ENCODE data around the gene LBHD2.

Gene LBHD2

GRCh38 chr14:103068351-103069073 lies 15.5 kb upstream of the LBHD2 start:
- DNase-seq = no peak

GRCh38 chr14:103070263-103070885 lies 13.6 kb upstream of the LBHD2 start:
- no peak for DNase-seq

- no peak for DNase-seq
Observed at GRCh38 chr14:103070971-103071542, 13.0 kb upstream of the LBHD2 start.

- DNase-seq = peak; percentile 56
Observed at GRCh38 chr14:103071544-103072251, 12.3 kb upstream of the LBHD2 start.

- peak; percentile 45 for DNase-seq
Observed at GRCh38 chr14:103072595-103073366, 11.2 kb upstream of the LBHD2 start.

- peak; percentile 54 for DNase-seq
Observed at GRCh38 chr14:103073367-103073875, 10.6 kb upstream of the LBHD2 start.

- peak; percentile 58 for DNase-seq
Observed at GRCh38 chr14:103073876-103074728, 9.9 kb upstream of the LBHD2 start.

- DNase-seq = no peak
Observed at GRCh38 chr14:103074729-103075367, 9.2 kb upstream of the LBHD2 start.

- DNase-seq = peak; percentile 91
Observed at GRCh38 chr14:103078420-103078749, 5.6 kb upstream of the LBHD2 start.

GRCh38 chr14:103078860-103079587 lies 5.0 kb upstream of the LBHD2 start:
- no peak for DNase-seq

- no peak for DNase-seq
Observed at GRCh38 chr14:103081951-103082350, 2.1 kb upstream of the LBHD2 start.

GRCh38 chr14:103085106-103086091 lies 1.4 kb downstream of the LBHD2 start:
- DNase-seq = no peak

GRCh38 chr14:103086771-103087342 lies 2.8 kb downstream of the LBHD2 start:
- no peak for DNase-seq

- DNase-seq = no peak
Observed at GRCh38 chr14:103087343-103087835, 3.4 kb downstream of the LBHD2 start.

GRCh38 chr14:103088921-103089320 lies 4.9 kb downstream of the LBHD2 start:
- DNase-seq = no peak

- no peak for DNase-seq
Observed at GRCh38 chr14:103089386-103090335, 5.7 kb downstream of the LBHD2 start.

GRCh38 chr14:103090481-103091020 lies 6.5 kb downstream of the LBHD2 start:
- DNase-seq = no peak
